AG10803 (cell line): ENCODE measurements around the gene TAPT1.
"Not testable (repeated sequence)": the region's sequence is repeated elsewhere in the genome, so short reads cannot be mapped to it uniquely, and the experiment has no call there.

Experiments
- DNase-seq: peaks from one replicate; pipeline ENCODE4 v3.0.0; 2010; ENCODE audit warnings: low read depth
- H3K4me3 ChIP-seq: 2 replicates; pipeline ENCODE4 v1.5.1; 2011; ENCODE audit warnings: mild to moderate bottlenecking, low read length, control low read depth
- TF ChIP-seq, protein P1 (sequence below): conservative IDR thresholded peaks from 2 replicates; pipeline ENCODE4 v1.5.1; 2011; ENCODE audit warnings: mild to moderate bottlenecking, low read length, control low read depth, inconsistent platforms

The TAPT1 gene

DNA sequence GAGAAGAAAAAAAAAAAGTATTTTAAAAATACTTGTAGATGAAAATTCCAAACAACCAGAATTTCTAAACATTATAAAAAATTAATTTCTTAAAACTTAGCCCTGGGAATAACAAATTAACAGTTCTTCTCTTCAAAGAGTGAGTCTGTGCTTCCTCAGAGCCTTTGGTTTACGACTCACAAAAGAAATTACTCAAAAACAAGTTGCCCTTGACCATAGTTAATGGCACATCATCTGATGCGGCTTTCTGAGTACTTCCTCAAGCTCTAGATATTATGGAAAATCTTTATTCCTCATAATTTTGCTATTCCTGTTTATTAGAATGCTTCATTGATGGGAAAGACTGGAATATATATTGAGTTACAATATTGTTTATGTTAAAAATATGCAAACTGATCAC, 23.7 kb downstream of the TAPT1 start:
- no peak for DNase-seq
- no peak overlapping the region for H3K4me3 ChIP-seq
- TF ChIP-seq, protein P1, sequence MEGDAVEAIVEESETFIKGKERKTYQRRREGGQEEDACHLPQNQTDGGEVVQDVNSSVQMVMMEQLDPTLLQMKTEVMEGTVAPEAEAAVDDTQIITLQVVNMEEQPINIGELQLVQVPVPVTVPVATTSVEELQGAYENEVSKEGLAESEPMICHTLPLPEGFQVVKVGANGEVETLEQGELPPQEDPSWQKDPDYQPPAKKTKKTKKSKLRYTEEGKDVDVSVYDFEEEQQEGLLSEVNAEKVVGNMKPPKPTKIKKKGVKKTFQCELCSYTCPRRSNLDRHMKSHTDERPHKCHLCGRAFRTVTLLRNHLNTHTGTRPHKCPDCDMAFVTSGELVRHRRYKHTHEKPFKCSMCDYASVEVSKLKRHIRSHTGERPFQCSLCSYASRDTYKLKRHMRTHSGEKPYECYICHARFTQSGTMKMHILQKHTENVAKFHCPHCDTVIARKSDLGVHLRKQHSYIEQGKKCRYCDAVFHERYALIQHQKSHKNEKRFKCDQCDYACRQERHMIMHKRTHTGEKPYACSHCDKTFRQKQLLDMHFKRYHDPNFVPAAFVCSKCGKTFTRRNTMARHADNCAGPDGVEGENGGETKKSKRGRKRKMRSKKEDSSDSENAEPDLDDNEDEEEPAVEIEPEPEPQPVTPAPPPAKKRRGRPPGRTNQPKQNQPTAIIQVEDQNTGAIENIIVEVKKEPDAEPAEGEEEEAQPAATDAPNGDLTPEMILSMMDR = no peak

DNA sequence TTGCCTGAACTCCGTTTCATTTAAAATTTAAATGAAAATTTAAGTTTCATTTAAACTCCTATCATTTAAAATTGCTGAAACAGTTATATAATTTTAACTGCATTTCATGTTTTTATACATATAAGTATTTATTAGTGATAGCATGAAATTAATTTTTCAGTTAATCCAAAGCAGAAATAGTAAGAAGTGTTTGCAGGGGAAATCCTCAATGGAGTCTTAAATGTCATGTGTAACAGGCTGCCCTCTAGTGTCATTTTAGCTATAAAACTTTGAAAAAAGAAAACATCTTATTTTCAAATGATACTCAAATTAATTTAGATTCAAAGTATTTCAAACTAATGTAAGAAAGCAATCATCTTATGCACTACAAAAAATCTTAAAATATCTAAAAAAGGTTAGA, 27.2 kb downstream of the TAPT1 start:
- peak; percentile 39 for DNase-seq
- no peak overlapping the region for H3K4me3 ChIP-seq
- TF ChIP-seq, protein P1 = peak; percentile 54

DNA sequence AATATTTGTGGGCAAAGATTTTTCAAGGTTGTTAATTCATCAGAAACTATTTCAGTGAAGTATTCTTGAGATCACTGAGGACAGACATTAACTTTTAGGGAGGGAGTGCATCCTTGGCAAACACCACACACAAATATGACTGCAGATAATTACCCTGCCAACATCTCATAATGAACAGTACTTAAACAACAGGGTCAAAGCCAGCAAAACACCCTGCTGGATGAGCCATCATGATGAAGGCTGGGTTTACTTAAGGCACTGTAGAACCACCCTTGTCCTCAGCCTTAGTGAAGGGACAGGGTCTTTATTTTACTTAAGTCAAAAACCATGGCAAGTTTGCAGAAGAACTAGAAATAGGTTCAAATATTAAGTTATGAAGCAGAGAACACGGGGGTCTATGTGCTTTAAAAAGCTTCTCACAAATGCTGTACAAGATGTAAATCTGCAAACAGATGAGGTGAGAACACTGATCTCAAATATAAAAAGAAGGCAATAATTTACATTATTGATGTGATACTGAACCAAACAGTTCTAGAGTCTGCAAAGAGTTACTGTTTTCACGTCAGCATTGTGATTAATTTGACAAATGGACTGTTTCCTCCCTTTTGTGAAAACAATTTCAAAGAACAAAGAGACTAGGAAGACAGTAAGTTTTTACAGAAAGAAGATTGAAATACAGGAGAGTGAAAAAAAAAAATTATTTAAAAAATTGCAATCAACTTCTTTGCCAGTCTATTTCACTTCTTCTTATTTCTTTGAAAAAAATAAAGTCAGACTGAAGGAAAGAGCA, 28.2 kb downstream of the TAPT1 start:
- no peak overlapping the region for H3K4me3 ChIP-seq
- TF ChIP-seq, protein P1 = no peak
- peak; percentile 39 for DNase-seq

DNA sequence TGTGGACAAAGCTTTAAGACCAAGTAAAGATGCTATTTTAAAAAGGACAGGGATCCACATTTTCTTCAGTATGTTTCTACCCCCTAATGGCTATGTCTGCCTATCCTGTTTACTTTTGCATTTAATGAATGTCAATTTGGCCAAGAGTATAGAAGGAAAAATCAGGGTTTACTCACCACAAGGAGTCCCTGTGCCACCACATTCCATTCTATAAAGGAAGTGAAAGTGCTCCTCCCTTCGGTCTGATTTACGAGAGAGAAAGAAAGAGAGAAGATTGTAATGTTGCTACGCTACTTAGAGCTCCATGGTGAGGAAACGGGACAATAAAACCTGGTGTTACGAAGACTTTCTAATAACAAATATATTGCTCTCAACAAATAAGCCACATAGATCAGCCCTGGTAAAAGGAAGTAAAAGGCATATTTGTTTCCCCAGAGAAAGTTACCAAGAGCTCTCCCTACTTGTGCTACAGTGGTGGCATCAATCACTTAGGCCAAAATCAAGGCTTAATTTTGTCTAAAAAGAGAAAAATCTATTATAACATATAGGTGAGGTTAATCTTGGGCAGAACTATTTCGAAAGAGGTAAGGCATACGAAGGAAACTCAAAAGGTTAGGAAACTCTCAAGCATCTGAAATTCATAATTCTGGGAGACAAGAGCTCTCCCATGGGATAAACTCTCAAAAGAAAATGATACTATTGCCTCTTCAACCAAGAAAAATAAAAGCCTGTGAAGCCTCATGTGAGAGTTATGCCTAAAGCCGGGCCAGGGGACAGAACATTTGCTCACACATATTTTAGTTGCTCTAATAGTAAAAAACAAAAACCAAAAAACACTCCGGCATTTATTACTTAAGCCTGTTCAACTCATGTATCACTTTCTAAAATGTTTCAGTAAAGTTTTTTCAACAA, 29.5 kb downstream of the TAPT1 start:
- peak overlapping the region; percentile 43 for H3K4me3 ChIP-seq
- peak; percentile 80 for DNase-seq
- TF ChIP-seq, protein P1 = peak; percentile 50

DNA sequence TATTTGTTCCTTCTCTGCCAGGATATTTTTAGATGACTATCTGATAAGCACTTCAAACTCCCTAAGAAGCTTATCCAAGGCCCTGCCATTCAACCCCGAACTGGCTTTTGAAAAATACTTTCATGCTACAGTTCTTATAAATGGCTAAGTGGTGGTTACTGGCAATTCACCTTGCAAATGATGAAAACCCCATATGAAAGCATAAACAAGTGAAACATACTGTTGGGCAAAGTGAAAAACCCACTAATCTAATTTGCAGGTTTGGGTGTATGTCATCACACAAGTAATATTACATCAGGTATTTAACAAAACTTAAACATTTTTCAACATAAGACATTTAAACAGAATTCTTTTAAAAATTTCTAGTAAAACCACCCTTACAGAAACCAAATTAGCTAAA, 31.1 kb downstream of the TAPT1 start:
- no peak for DNase-seq
- no peak overlapping the region for H3K4me3 ChIP-seq
- TF ChIP-seq, protein P1 = no peak

DNA sequence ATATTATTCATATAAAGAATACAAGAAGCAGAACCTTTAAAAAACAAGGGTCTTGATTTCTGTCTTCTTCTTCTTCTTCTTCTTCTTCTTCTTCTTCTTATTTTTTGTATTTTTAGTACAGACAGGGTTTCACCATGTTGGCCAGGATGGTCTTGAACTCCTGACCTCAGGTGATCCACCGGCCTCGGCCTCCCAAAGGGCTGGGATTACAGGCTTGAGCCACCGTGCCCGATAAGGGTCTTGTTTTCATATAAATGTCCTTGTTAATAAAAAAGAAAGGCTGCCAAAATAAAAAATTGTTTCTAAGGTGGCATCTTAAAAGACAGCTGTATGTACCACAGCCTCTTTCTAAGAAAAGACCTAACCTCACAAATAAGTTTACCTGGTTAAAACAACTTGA, 31.5 kb downstream of the TAPT1 start:
- H3K4me3 ChIP-seq, DNase-seq: not testable (repeated sequence)

DNA sequence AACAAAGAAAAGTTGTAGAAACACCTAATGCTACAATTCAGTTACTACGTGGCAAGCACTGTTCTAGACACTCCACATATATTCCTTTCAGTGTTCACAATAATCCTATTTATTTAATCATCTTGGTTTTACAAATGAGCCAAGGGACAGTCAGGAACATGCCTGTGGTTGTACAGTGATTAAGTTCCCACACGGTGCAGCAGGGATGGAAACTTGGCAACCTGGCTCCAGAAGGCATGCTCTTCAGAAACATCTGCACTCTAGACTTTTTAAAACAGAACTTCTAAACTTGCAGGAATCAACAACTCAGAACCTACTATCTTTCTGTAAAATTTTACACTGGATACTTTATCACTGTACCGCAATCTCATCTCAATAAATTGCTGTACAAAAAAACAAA, 32.1 kb downstream of the TAPT1 start:
- DNase-seq = peak; percentile 78
- no peak overlapping the region for H3K4me3 ChIP-seq
- TF ChIP-seq, protein P1 = no peak
